ENCODE data around the gene CSGALNACT2.

- TF ChIP-seq, protein P1, sequence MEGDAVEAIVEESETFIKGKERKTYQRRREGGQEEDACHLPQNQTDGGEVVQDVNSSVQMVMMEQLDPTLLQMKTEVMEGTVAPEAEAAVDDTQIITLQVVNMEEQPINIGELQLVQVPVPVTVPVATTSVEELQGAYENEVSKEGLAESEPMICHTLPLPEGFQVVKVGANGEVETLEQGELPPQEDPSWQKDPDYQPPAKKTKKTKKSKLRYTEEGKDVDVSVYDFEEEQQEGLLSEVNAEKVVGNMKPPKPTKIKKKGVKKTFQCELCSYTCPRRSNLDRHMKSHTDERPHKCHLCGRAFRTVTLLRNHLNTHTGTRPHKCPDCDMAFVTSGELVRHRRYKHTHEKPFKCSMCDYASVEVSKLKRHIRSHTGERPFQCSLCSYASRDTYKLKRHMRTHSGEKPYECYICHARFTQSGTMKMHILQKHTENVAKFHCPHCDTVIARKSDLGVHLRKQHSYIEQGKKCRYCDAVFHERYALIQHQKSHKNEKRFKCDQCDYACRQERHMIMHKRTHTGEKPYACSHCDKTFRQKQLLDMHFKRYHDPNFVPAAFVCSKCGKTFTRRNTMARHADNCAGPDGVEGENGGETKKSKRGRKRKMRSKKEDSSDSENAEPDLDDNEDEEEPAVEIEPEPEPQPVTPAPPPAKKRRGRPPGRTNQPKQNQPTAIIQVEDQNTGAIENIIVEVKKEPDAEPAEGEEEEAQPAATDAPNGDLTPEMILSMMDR (IDR thresholded peaks at IDR 0.05): peak; percentile 100
- no peak for TF ChIP-seq POLR2AphosphoS5 (IDR thresholded peaks at IDR 0.05; ENCODE audit: low read depth, low read length)
- TF ChIP-seq TCF7L2 (IDR thresholded peaks at IDR 0.05; ENCODE audit: low read depth, low read length): no peak
- TF ChIP-seq REST (IDR thresholded peaks at IDR 0.05; ENCODE audit: insufficient read depth in 1 of 2, low read depth in 2 of 2, low read length in 1 of 2): peak in 1 of 2 experiments; percentile 52; a peak in 1 of 4 replicates
Observed at GRCh38 chr10:43105102-43105955, 32.9 kb upstream of the CSGALNACT2 start.

Data from Panc1 (cell line).